ENCODE data around the gene TRAPPC3L. TPM values are rescaled to one million over a fixed set of nuclear protein-coding genes. Genes with fewer than 3 reads are reported as not detected.

TRAPPC3L gene
- total RNA-seq, 1 experiment from 2014 or later, result not detected

GRCh38 chr6:116572162-116572561 lies 26.7 kb upstream of the TRAPPC3L start:
- CTCF ChIA-PET, result interaction anchor here (0.7 to 2.1 kb wide), 4 partner anchors 9 to 303 kb away, joined by 3 to 13 read pairs (median 6); no protein-coding TSS in a partner anchor
- no peak for DNase-seq
- POLR2A ChIA-PET, result interaction anchor here (0.7 to 1.8 kb wide), 2 partner anchors 10 to 142 kb away, joined by 5 to 12 read pairs; no protein-coding TSS in a partner anchor
- peaks cover 12% of the 10 kb centered on the region for H3K4me1 Mint-ChIP-seq (ENCODE audit: low read depth, unreplicated experiment)
- no peaks in the 10 kb centered on the region for H3K27me3 Mint-ChIP-seq (ENCODE audit: insufficient read depth, unreplicated experiment)
- peak overlapping the region; percentile 99 for H3K27ac Mint-ChIP-seq (ENCODE audit: unreplicated experiment)
- intact Hi-C loops (cut with micrococcal nuclease; ENCODE audit: unreplicated experiment), result no loop called here
- H3K9me3 Mint-ChIP-seq (ENCODE audit: unreplicated experiment), result no peaks in the 10 kb centered on the region
- Histone ChIP-seq H3K9me3 (no peaks in the 10 kb centered on the region), H3K4me3 (ENCODE audit: low read depth, low read length) (peak overlapping the region; percentile 96), H3K27me3 (replicated peaks; ENCODE audit: control insufficient read depth, insufficient read depth, low read length) (no peaks in the 10 kb centered on the region), H3K36me3 (ENCODE audit: control insufficient read depth, insufficient read depth, low read length) (no peaks in the 10 kb centered on the region), H3K4me1 (peaks cover 6% of the 10 kb centered on the region; the same call in 1 of the 2 replicates)
- H3K4me3 Mint-ChIP-seq (ENCODE audit: unreplicated experiment), result peak overlapping the region; percentile 98
- no peak for TF ChIP-seq CTCF (IDR thresholded peaks at IDR 0.05; ENCODE audit: insufficient read depth in 1 of 2, low read depth in 1 of 2, low read length in 1 of 2, severe bottlenecking in 1 of 2, unreplicated experiment in 1 of 2)
- peaks cover 22% of the 10 kb centered on the region for H3K36me3 Mint-ChIP-seq (ENCODE audit: insufficient read depth, unreplicated experiment)
- no TSS peak for BruUV-seq (replicated peaks)

GRCh38 chr6:116571683-116572000 lies 26.2 kb upstream of the TRAPPC3L start:
- H3K36me3 ChIP-seq (ENCODE audit: control insufficient read depth, insufficient read depth, low read length), result no peaks in the 10 kb centered on the region
- DNase-seq, result no peak
- peak overlapping the region; percentile 96 for H3K4me3 ChIP-seq (ENCODE audit: low read depth, low read length)
- no peaks in the 10 kb centered on the region for H3K27me3 Mint-ChIP-seq (ENCODE audit: insufficient read depth, unreplicated experiment)
- TSS peak; percentile 39 for BruUV-seq (replicated peaks)
- ChIA-PET CTCF (interaction anchor here (1.3 to 2.1 kb wide), 3 partner anchors 9 to 303 kb away, joined by 3 to 13 read pairs (median 9); no protein-coding TSS in a partner anchor), POLR2A (interaction anchor here (0.6 to 1.8 kb wide), 3 partner anchors 10 to 75 kb away, joined by 3 to 12 read pairs (median 4); partner anchors contain the start of gene RSPH4A)
- peak overlapping the region; percentile 98 for H3K4me3 Mint-ChIP-seq (ENCODE audit: unreplicated experiment)
- no peaks in the 10 kb centered on the region for H3K27me3 ChIP-seq (replicated peaks; ENCODE audit: control insufficient read depth, insufficient read depth, low read length)
- peaks cover 12% of the 10 kb centered on the region for H3K4me1 Mint-ChIP-seq (ENCODE audit: low read depth, unreplicated experiment)
- no peak for TF ChIP-seq CTCF (IDR thresholded peaks at IDR 0.05; ENCODE audit: insufficient read depth in 1 of 2, low read depth in 1 of 2, low read length in 1 of 2, severe bottlenecking in 1 of 2, unreplicated experiment in 1 of 2)
- intact Hi-C loops (cut with micrococcal nuclease; ENCODE audit: unreplicated experiment), result loop anchor here (1.0 to 2.0 kb wide), 2 partner anchors 110 to 293 kb away; partner anchors contain the start of genes KPNA5 and TSPYL1
- peaks cover 19% of the 10 kb centered on the region for H3K36me3 Mint-ChIP-seq (ENCODE audit: insufficient read depth, unreplicated experiment)
- peak overlapping the region; percentile 99 for H3K27ac Mint-ChIP-seq (ENCODE audit: unreplicated experiment)
- H3K4me1 ChIP-seq, result peaks cover 6% of the 10 kb centered on the region; the same call in 1 of the 2 replicates
- H3K9me3 Mint-ChIP-seq (ENCODE audit: unreplicated experiment), result no peaks in the 10 kb centered on the region
- no peaks in the 10 kb centered on the region for H3K9me3 ChIP-seq

- Mint-ChIP-seq H3K27me3 (ENCODE audit: insufficient read depth, unreplicated experiment) (no peaks in the 10 kb centered on the region), H3K4me1 (ENCODE audit: low read depth, unreplicated experiment) (peaks cover 7% of the 10 kb centered on the region), H3K27ac (ENCODE audit: unreplicated experiment) (peak within 1 kb of the TSS; percentile 99), H3K9me3 (ENCODE audit: unreplicated experiment) (no peaks in the 10 kb centered on the region), H3K36me3 (ENCODE audit: insufficient read depth, unreplicated experiment) (peaks cover 13% of the 10 kb centered on the region), H3K4me3 (ENCODE audit: unreplicated experiment) (peak within 1 kb of the TSS; percentile 98)
- Histone ChIP-seq H3K27me3 (replicated peaks; ENCODE audit: control insufficient read depth, insufficient read depth, low read length) (no peaks in the 10 kb centered on the region), H3K9me3 (no peaks in the 10 kb centered on the region), H3K4me1 (peaks cover 6% of the 10 kb centered on the region; the same call in 1 of the 2 replicates), H3K36me3 (ENCODE audit: control insufficient read depth, insufficient read depth, low read length) (no peaks in the 10 kb centered on the region), H3K4me3 (ENCODE audit: low read depth, low read length) (peak within 1 kb of the TSS; percentile 96)
- ChIA-PET CTCF (interaction anchor here (1.2 to 2.1 kb wide), 5 partner anchors 8 to 302 kb away, joined by 3 to 13 read pairs (median 9); partner anchors contain the start of gene CALHM5), POLR2A (interaction anchor here (0.5 to 1.8 kb wide), 6 partner anchors 9 to 321 kb away, joined by 3 to 12 read pairs (median 4); partner anchors contain the start of genes CALHM5, RSPH4A and TSPYL1)
- no peak for TF ChIP-seq CTCF (IDR thresholded peaks at IDR 0.05; ENCODE audit: insufficient read depth in 1 of 2, low read depth in 1 of 2, low read length in 1 of 2, severe bottlenecking in 1 of 2, unreplicated experiment in 1 of 2)
- BruUV-seq (replicated peaks), result no TSS peak
- peak; percentile 99 for DNase-seq
- intact Hi-C loops (cut with micrococcal nuclease; ENCODE audit: unreplicated experiment), result loop anchor here (1.0 to 2.0 kb wide), 2 partner anchors 110 to 292 kb away; partner anchors contain the start of genes KPNA5 and TSPYL1
These were observed 25.6 kb upstream of the TRAPPC3L start, which contains the start of gene RWDD1 for GRCh38 chr6:116570856-116571682. TSS of gene RWDD1 (plus strand) at chr6:116571504. CDS start at chr6:116571583, 79 bp downstream.
